ENCODE data around the gene PALLD.
"Not testable (repeated sequence)": the region's sequence is repeated elsewhere in the genome, so short reads cannot be mapped to it uniquely, and the experiment has no call there.

The PALLD gene

GRCh38 chr4:168777277-168777965, 280.6 kb downstream of the PALLD start:
- no peak for DNase-seq

- DNase-seq, result no peak
Measured at GRCh38 chr4:168781341-168781740, 284.5 kb downstream of the PALLD start.

- no peak for DNase-seq
Measured at GRCh38 chr4:168781926-168782325, 285.1 kb downstream of the PALLD start.

GRCh38 chr4:168782439-168782838, 285.6 kb downstream of the PALLD start:
- DNase-seq, result no peak

- no peak for DNase-seq
Measured at GRCh38 chr4:168784786-168785461, 288.1 kb downstream of the PALLD start.

GRCh38 chr4:168787334-168787733, 290.5 kb downstream of the PALLD start:
- no peak for DNase-seq

GRCh38 chr4:168787801-168788595, 291.1 kb downstream of the PALLD start:
- no peak for DNase-seq

GRCh38 chr4:168790898-168791297, 294.0 kb downstream of the PALLD start:
- DNase-seq, result no peak

- no peak for DNase-seq
Measured at GRCh38 chr4:168791376-168791775, 294.5 kb downstream of the PALLD start.

GRCh38 chr4:168793542-168793941, 296.7 kb downstream of the PALLD start:
- no peak for DNase-seq

GRCh38 chr4:168794092-168794707, 297.3 kb downstream of the PALLD start:
- no peak for DNase-seq

- DNase-seq, result no peak
Measured at GRCh38 chr4:168794881-168795280, 298.0 kb downstream of the PALLD start.

GRCh38 chr4:168795346-168795745, 298.5 kb downstream of the PALLD start:
- DNase-seq, result no peak

- no peak for DNase-seq
Measured at GRCh38 chr4:168796362-168797106, 299.7 kb downstream of the PALLD start.

- no peak for DNase-seq
Measured at GRCh38 chr4:168797194-168797593, 300.3 kb downstream of the PALLD start.

GRCh38 chr4:168797738-168798375, 301.0 kb downstream of the PALLD start:
- DNase-seq, result no peak

- DNase-seq, result no peak
Measured at GRCh38 chr4:168800926-168801325, 304.1 kb downstream of the PALLD start.

- no peak for DNase-seq
Measured at GRCh38 chr4:168802222-168802621, 305.4 kb downstream of the PALLD start.

GRCh38 chr4:168803052-168803451, 306.2 kb downstream of the PALLD start:
- DNase-seq, result not testable (repeated sequence)

GRCh38 chr4:168803732-168804131, 306.9 kb downstream of the PALLD start:
- no peak for DNase-seq

GRCh38 chr4:168804146-168804545, 307.3 kb downstream of the PALLD start:
- DNase-seq, result no peak

GRCh38 chr4:168805341-168805740, 308.5 kb downstream of the PALLD start:
- no peak for DNase-seq
